Neural cell (in vitro differentiated cells): ENCODE measurements around the gene PBX3. TPM values are rescaled to one million over a fixed set of nuclear protein-coding genes. Genes with fewer than 3 reads are reported as not detected.

Source experiments
- H2AFZ ChIP-seq: fragments of 200-600, 300-800 bp; sonication (generic), shearing (Covaris generic); 2 replicates; pipeline ENCODE4 v1.6.0; 2014; ENCODE audit warnings: low read depth, mild to moderate bottlenecking, antibody characterized with exemption, low read length, moderate library complexity
- H3F3A ChIP-seq: fragments of 200-600 bp; shearing (Covaris generic); 2 replicates; pipeline ENCODE4 v1.6.1; 2016; ENCODE audit warnings: mild to moderate bottlenecking, moderate library complexity, mixed read lengths, antibody characterized with exemption, low read length; ENCODE audit not compliant: insufficient read depth, poor library complexity, severe bottlenecking
- H3K27ac ChIP-seq: fragments of 200-600, 300-800 bp; sonication (generic), shearing (Covaris generic); 2 replicates; pipeline ENCODE4 v1.5.1; 2014; ENCODE audit warnings: mild to moderate bottlenecking, low read length, moderate library complexity
- H3K27me3 ChIP-seq: fragments of 300-800, 200-600 bp; sonication (generic), shearing (Covaris generic); 2 replicates; pipeline ENCODE4 v1.6.0; 2014; ENCODE audit warnings: mild to moderate bottlenecking, low read depth, low read length, moderate library complexity; ENCODE audit not compliant: insufficient read depth
- H3K36me3 ChIP-seq: fragments of 300-800, 200-600 bp; sonication (generic), shearing (Covaris generic); 2 replicates; pipeline ENCODE4 v1.5.1; 2014; ENCODE audit warnings: mild to moderate bottlenecking, antibody characterized with exemption, low read length, moderate library complexity; ENCODE audit not compliant: insufficient read depth
- H3K4me2 ChIP-seq: fragments of 300-800, 200-600 bp; sonication (generic), shearing (Covaris generic); 2 replicates; pipeline ENCODE4 v1.6.0; 2014; ENCODE audit warnings: mild to moderate bottlenecking, low read length
- H3K4me3 ChIP-seq: fragments of 300-800, 200-600 bp; sonication (generic), shearing (Covaris generic); 2 replicates; pipeline ENCODE4 v1.5.1; 2014; ENCODE audit warnings: mild to moderate bottlenecking, low read length, moderate library complexity
- H3K79me2 ChIP-seq: fragments of 200-600 bp; shearing (Covaris generic); replicated peaks from 2 replicates; pipeline ENCODE4 v1.6.0; 2014; ENCODE audit warnings: mild to moderate bottlenecking, low read length, moderate library complexity; ENCODE audit not compliant: insufficient read depth
- H3K9ac ChIP-seq: fragments of 300-800, 200-600 bp; sonication (generic), shearing (Covaris generic); 2 replicates; pipeline ENCODE4 v1.6.1; 2016; ENCODE audit warnings: mild to moderate bottlenecking, low read length, mixed read lengths
- H3K9me2 ChIP-seq: fragments of 200-600 bp; shearing (Covaris generic); 2 replicates; pipeline ENCODE4 v1.6.1; 2016; ENCODE audit warnings: mild to moderate bottlenecking, low read length, mixed read lengths; ENCODE audit not compliant: insufficient read depth
- H3K9me3 ChIP-seq: fragments of 200-600, 300-800 bp; sonication (generic), shearing (Covaris generic); 2 replicates; pipeline ENCODE4 v1.6.1; 2016; ENCODE audit warnings: mild to moderate bottlenecking, mixed run types, low read length, moderate library complexity, mixed read lengths
- H4K20me1 ChIP-seq: fragments of 200-600 bp; shearing (Covaris generic); 2 replicates; pipeline ENCODE4 v1.6.1; 2016; ENCODE audit warnings: mild to moderate bottlenecking, mixed run types; ENCODE audit not compliant: insufficient read depth
- EP300 ChIP-seq: fragments of 450-650 bp; conservative IDR thresholded peaks from 2 replicates; pipeline ENCODE4 v1.6.1; 2014; ENCODE audit warnings: antibody characterized with exemption, mild to moderate bottlenecking, moderate library complexity; ENCODE audit not compliant: poor library complexity, severe bottlenecking
- EZH2 ChIP-seq: fragments of 200-600, 300-800 bp; shearing (Covaris generic), sonication (generic); IDR thresholded peaks from 2 replicates; pipeline ENCODE4 v1.6.1; 2014; ENCODE audit warnings: antibody characterized with exemption, low read length, borderline replicate concordance, mild to moderate bottlenecking; ENCODE audit not compliant: insufficient read depth, poor library complexity, severe bottlenecking
- MXI1 ChIP-seq: fragments of 450-650 bp; conservative IDR thresholded peaks from 2 replicates; pipeline ENCODE4 v1.6.1; 2014; ENCODE audit warnings: antibody characterized with exemption, mild to moderate bottlenecking; ENCODE audit not compliant: poor library complexity, severe bottlenecking
- POLR2AphosphoS5 ChIP-seq: IDR thresholded peaks from 2 replicates; pipeline ENCODE4 v1.6.1; 2012
- RAD21 ChIP-seq: fragments of 450-650 bp; conservative IDR thresholded peaks from 2 replicates; pipeline ENCODE4 v1.6.1; 2014; ENCODE audit warnings: antibody characterized with exemption, mild to moderate bottlenecking, moderate library complexity
- REST ChIP-seq: IDR thresholded peaks from 2 replicates; pipeline ENCODE4 v1.6.1; 2012; ENCODE audit warnings: borderline replicate concordance
- SMC3 ChIP-seq: fragments of 450-650 bp; conservative IDR thresholded peaks from 2 replicates; pipeline ENCODE4 v1.6.1; 2014; ENCODE audit warnings: antibody characterized with exemption, mild to moderate bottlenecking, moderate library complexity; ENCODE audit not compliant: poor library complexity
- TAF1 ChIP-seq: IDR thresholded peaks from 2 replicates; pipeline ENCODE4 v1.6.1; 2012; ENCODE audit warnings: low read depth
- polyA plus RNA-seq: library from polyadenylated mRNA; depleted of rRNA; stranded (reverse); fragments of >200 nt; gene quantifications from 2 replicates; pipeline ENCODE4 v1.2.3, GENCODE V29; 2014
- TF ChIP-seq, protein P1 (sequence below): fragments of 450-650 bp; IDR thresholded peaks from 2 replicates; pipeline ENCODE4 v1.5.1; 2014; ENCODE audit warnings: antibody characterized with exemption, mild to moderate bottlenecking, moderate library complexity; ENCODE audit not compliant: poor library complexity, severe bottlenecking

PBX3 gene
- polyA plus RNA-seq, 1 donor from 2014 or later, result 398 TPM

GRCh38 chr9:125829743-125830142 lies 82.6 kb downstream of the PBX3 start:
- Histone ChIP-seq H3K36me3 (no peaks in the 10 kb centered on the region), H2AFZ (no peak overlapping the region), H3K79me2 (peaks cover 94% of the 10 kb centered on the region), H3F3A (peaks cover 4% of the 10 kb centered on the region), H3K27me3 (no peaks in the 10 kb centered on the region), H3K9me2 (no peaks in the 10 kb centered on the region), H3K4me2 (no peak overlapping the region), H3K4me3 (peak overlapping the region; percentile 17), H3K27ac (peak overlapping the region; percentile 26), H3K9ac (no peak overlapping the region), H4K20me1 (peaks cover 6% of the 10 kb centered on the region), H3K9me3 (no peaks in the 10 kb centered on the region)
- TF ChIP-seq SMC3, result no peak
- TF ChIP-seq POLR2AphosphoS5, result peak; percentile 57
- TF ChIP-seq, protein P1, sequence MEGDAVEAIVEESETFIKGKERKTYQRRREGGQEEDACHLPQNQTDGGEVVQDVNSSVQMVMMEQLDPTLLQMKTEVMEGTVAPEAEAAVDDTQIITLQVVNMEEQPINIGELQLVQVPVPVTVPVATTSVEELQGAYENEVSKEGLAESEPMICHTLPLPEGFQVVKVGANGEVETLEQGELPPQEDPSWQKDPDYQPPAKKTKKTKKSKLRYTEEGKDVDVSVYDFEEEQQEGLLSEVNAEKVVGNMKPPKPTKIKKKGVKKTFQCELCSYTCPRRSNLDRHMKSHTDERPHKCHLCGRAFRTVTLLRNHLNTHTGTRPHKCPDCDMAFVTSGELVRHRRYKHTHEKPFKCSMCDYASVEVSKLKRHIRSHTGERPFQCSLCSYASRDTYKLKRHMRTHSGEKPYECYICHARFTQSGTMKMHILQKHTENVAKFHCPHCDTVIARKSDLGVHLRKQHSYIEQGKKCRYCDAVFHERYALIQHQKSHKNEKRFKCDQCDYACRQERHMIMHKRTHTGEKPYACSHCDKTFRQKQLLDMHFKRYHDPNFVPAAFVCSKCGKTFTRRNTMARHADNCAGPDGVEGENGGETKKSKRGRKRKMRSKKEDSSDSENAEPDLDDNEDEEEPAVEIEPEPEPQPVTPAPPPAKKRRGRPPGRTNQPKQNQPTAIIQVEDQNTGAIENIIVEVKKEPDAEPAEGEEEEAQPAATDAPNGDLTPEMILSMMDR, result no peak
- peak; percentile 67 for TF ChIP-seq EP300

- Histone ChIP-seq H4K20me1 (no peaks in the 10 kb centered on the region), H3K9me3 (no peaks in the 10 kb centered on the region), H3K4me3 (no peak overlapping the region), H3K27ac (no peak overlapping the region), H3K9ac (no peak overlapping the region), H3K9me2 (no peaks in the 10 kb centered on the region), H3K79me2 (peaks cover 94% of the 10 kb centered on the region), H3F3A (peaks cover 4% of the 10 kb centered on the region), H3K36me3 (no peaks in the 10 kb centered on the region), H3K4me2 (no peak overlapping the region), H2AFZ (no peak overlapping the region), H3K27me3 (no peaks in the 10 kb centered on the region)
- TF ChIP-seq EZH2, result no peak
These were observed 83.9 kb downstream of the PBX3 start for GRCh38 chr9:125831054-125831453.

DNA sequence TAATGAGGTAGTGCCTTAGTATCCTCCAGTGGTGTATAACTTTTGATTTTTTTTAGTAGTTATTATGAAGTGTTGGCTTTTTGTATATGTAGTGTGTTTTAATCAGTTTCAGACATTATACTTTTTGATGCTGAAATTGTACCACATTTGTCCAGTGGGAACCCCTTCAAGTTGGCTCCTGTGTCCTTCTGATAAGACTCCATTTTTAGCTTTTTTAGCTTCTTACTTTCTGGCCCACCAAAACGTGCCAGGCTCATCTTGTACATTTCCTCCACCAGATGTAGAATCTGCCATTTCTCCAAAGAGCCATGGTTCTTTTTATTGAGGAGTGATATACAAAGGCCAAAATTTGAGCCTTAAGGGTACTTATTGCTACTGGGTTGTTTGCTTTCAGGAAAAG lies 84.4 kb downstream of the PBX3 start:
- Histone ChIP-seq H3K79me2 (peaks cover 93% of the 10 kb centered on the region), H3F3A (peaks cover 4% of the 10 kb centered on the region), H2AFZ (no peak overlapping the region), H3K4me2 (no peak overlapping the region), H3K9me2 (no peaks in the 10 kb centered on the region), H3K4me3 (no peak overlapping the region), H4K20me1 (no peaks in the 10 kb centered on the region), H3K27ac (no peak overlapping the region), H3K9ac (no peak overlapping the region), H3K27me3 (no peaks in the 10 kb centered on the region), H3K36me3 (no peaks in the 10 kb centered on the region), H3K9me3 (no peaks in the 10 kb centered on the region)
- TF ChIP-seq, protein P1, result no peak
- TF ChIP-seq SMC3 (no peak), MXI1 (no peak), REST (no peak), TAF1 (no peak), EP300 (no peak), RAD21 (no peak)
